ENCODE measurements around the gene COMMD1.

Gene COMMD1

DNA sequence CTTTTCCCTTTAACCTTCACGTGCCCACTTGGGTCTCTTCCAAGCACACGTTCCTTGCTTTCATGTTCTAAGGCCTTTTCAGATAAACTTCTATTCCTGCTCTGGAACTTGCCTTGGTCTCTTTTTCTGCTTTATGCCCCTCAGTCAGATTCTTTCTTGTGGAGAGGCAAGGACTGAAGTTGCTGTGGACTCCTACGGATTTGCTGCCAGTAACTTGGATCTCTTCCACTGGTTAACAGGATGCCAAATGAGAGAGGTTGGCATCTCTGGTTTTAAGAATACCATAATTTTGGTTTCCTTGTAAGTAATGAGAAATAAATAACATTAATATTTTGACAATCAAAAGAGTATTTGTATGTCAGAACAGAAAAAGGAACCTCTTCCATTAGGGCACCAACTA is 33.0 kb downstream of the COMMD1 start:
- no peak for TF ChIP-seq ZFP3 (CRISPR knock-in tag; IDR thresholded peaks at IDR 0.05)
- no peak for TF ChIP-seq ZNF8 (CRISPR knock-in tag; IDR thresholded peaks at IDR 0.05)
- TF ChIP-seq, protein P1, sequence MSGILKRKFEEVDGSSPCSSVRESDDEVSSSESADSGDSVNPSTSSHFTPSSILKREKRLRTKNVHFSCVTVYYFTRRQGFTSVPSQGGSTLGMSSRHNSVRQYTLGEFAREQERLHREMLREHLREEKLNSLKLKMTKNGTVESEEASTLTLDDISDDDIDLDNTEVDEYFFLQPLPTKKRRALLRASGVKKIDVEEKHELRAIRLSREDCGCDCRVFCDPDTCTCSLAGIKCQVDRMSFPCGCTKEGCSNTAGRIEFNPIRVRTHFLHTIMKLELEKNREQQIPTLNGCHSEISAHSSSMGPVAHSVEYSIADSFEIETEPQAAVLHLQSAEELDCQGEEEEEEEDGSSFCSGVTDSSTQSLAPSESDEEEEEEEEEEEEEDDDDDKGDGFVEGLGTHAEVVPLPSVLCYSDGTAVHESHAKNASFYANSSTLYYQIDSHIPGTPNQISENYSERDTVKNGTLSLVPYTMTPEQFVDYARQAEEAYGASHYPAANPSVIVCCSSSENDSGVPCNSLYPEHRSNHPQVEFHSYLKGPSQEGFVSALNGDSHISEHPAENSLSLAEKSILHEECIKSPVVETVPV (CRISPR knock-in tag; IDR thresholded peaks at IDR 0.05), result no peak
- no peak for TF ChIP-seq ZNF565 (CRISPR knock-in tag; conservative IDR thresholded peaks at IDR 0.05; ENCODE audit: low read depth)
- TF ChIP-seq, protein P2, sequence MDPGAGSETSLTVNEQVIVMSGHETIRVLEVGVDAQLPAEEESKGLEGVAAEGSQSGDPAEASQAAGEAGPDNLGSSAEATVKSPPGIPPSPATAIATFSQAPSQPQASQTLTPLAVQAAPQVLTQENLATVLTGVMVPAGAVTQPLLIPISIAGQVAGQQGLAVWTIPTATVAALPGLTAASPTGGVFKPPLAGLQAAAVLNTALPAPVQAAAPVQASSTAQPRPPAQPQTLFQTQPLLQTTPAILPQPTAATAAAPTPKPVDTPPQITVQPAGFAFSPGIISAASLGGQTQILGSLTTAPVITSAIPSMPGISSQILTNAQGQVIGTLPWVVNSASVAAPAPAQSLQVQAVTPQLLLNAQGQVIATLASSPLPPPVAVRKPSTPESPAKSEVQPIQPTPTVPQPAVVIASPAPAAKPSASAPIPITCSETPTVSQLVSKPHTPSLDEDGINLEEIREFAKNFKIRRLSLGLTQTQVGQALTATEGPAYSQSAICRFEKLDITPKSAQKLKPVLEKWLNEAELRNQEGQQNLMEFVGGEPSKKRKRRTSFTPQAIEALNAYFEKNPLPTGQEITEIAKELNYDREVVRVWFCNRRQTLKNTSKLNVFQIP (CRISPR knock-in tag; IDR thresholded peaks at IDR 0.05; ENCODE audit: borderline replicate concordance, low read depth), result no peak
- TF ChIP-seq, protein P3, sequence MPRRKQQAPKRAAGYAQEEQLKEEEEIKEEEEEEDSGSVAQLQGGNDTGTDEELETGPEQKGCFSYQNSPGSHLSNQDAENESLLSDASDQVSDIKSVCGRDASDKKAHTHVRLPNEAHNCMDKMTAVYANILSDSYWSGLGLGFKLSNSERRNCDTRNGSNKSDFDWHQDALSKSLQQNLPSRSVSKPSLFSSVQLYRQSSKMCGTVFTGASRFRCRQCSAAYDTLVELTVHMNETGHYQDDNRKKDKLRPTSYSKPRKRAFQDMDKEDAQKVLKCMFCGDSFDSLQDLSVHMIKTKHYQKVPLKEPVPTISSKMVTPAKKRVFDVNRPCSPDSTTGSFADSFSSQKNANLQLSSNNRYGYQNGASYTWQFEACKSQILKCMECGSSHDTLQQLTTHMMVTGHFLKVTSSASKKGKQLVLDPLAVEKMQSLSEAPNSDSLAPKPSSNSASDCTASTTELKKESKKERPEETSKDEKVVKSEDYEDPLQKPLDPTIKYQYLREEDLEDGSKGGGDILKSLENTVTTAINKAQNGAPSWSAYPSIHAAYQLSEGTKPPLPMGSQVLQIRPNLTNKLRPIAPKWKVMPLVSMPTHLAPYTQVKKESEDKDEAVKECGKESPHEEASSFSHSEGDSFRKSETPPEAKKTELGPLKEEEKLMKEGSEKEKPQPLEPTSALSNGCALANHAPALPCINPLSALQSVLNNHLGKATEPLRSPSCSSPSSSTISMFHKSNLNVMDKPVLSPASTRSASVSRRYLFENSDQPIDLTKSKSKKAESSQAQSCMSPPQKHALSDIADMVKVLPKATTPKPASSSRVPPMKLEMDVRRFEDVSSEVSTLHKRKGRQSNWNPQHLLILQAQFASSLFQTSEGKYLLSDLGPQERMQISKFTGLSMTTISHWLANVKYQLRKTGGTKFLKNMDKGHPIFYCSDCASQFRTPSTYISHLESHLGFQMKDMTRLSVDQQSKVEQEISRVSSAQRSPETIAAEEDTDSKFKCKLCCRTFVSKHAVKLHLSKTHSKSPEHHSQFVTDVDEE (CRISPR knock-in tag; IDR thresholded peaks at IDR 0.05), result no peak
- TF ChIP-seq GLIS3 (CRISPR knock-in tag; IDR thresholded peaks at IDR 0.05), result no peak
- no peak for TF ChIP-seq PPARA (CRISPR knock-in tag; IDR thresholded peaks at IDR 0.05; ENCODE audit: borderline replicate concordance)
- TF ChIP-seq, protein P4, sequence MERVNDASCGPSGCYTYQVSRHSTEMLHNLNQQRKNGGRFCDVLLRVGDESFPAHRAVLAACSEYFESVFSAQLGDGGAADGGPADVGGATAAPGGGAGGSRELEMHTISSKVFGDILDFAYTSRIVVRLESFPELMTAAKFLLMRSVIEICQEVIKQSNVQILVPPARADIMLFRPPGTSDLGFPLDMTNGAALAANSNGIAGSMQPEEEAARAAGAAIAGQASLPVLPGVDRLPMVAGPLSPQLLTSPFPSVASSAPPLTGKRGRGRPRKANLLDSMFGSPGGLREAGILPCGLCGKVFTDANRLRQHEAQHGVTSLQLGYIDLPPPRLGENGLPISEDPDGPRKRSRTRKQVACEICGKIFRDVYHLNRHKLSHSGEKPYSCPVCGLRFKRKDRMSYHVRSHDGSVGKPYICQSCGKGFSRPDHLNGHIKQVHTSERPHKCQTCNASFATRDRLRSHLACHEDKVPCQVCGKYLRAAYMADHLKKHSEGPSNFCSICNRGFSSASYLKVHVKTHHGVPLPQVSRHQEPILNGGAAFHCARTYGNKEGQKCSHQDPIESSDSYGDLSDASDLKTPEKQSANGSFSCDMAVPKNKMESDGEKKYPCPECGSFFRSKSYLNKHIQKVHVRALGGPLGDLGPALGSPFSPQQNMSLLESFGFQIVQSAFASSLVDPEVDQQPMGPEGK (CRISPR knock-in tag; IDR thresholded peaks at IDR 0.05; ENCODE audit: borderline replicate concordance), result no peak
- TF ChIP-seq ZFP30 (CRISPR knock-in tag; IDR thresholded peaks at IDR 0.05), result no peak
- TF ChIP-seq TOX (CRISPR knock-in tag; IDR thresholded peaks at IDR 0.05; ENCODE audit: borderline replicate concordance), result no peak
- ATAC-seq, result no peak

DNA sequence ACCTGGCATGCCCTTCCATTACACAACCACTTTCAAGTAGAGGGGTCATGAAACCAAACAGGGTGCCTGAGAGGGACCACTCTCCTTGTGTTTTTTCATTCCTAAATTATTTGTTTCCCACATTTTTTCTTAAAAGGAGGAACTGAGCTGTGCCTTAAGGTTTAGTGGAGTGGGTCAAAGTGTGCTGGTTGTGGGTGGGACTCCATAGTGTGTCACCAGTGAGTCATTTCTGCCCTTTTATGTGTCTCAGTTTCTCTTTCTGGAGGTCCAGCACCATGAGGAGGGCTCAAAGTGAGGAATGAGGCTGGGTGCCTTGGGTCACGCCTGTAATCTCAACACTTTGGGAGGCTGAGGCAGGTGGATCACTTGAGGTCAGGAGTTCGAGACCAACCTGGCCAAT is 37.8 kb downstream of the COMMD1 start:
- TF ChIP-seq ZFP30 (CRISPR knock-in tag; IDR thresholded peaks at IDR 0.05) (no peak), ZNF565 (CRISPR knock-in tag; conservative IDR thresholded peaks at IDR 0.05; ENCODE audit: low read depth) (no peak)
- ATAC-seq, result no peak

DNA sequence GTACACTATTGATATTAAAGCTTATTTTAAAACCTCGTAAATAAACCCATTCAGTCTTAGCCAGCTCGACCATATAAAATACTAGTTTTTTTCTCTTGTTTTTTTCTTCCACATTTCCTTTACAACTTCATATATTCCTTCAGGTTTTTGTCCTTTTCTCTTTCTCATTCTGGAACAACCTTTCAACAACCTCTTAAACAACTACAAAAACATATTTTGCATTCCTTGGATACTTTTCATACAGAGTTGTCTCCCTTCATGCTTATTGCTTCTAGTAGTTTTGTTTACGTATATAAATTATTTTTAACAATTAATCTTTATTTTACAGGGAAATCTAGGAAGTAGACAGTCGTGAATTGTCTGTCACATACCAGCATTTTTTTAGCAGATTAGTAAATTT is 41.2 kb downstream of the COMMD1 start:
- TF ChIP-seq, protein P2 (CRISPR knock-in tag; IDR thresholded peaks at IDR 0.05; ENCODE audit: borderline replicate concordance, low read depth), result no peak
- TF ChIP-seq, protein P5, sequence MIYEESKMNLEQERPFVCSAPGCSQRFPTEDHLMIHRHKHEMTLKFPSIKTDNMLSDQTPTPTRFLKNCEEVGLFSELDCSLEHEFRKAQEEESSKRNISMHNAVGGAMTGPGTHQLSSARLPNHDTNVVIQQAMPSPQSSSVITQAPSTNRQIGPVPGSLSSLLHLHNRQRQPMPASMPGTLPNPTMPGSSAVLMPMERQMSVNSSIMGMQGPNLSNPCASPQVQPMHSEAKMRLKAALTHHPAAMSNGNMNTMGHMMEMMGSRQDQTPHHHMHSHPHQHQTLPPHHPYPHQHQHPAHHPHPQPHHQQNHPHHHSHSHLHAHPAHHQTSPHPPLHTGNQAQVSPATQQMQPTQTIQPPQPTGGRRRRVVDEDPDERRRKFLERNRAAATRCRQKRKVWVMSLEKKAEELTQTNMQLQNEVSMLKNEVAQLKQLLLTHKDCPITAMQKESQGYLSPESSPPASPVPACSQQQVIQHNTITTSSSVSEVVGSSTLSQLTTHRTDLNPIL (CRISPR knock-in tag; IDR thresholded peaks at IDR 0.05; ENCODE audit: low read depth), result no peak
- TF ChIP-seq SNAI2 (CRISPR knock-in tag; IDR thresholded peaks at IDR 0.05), result no peak
- TF ChIP-seq ZNF8 (CRISPR knock-in tag; IDR thresholded peaks at IDR 0.05), result no peak
- TF ChIP-seq RARB (CRISPR knock-in tag; IDR thresholded peaks at IDR 0.05), result no peak
- no peak for TF ChIP-seq ESRRG (CRISPR knock-in tag; IDR thresholded peaks at IDR 0.05)
- no peak for TF ChIP-seq TOX (CRISPR knock-in tag; IDR thresholded peaks at IDR 0.05; ENCODE audit: borderline replicate concordance)
- ATAC-seq, result peak; percentile 40; the same call in 1 of the 3 replicates

Measured in SK-N-SH treated with all-trans-retinoic acid at 6 μM for 48 hours (cell line).